Transverse colon (tissue), 4 donors: ENCODE measurements around the gene YTHDF1. TPM values are rescaled to one million over a fixed set of nuclear protein-coding genes. Genes with fewer than 3 reads are reported as not detected.

Experiments used
- DNase-seq: peaks from one replicate; pipeline ENCODE4 v3.0.0-alpha.2; 2019
- H3K27ac ChIP-seq, 4 donors: fragments of 200-600 bp; sonication (generic); 2 replicates each; pipeline ENCODE4 v1.5.1; 2016 to 2018; ENCODE audit warnings: inconsistent platforms in 4 of 4
- H3K27me3 ChIP-seq: fragments of 200-600 bp; sonication (generic); 2 replicates; pipeline ENCODE4 v1.5.1; 2017; ENCODE audit warnings: inconsistent platforms
- H3K36me3 ChIP-seq, 4 donors: fragments of 200-600 bp; sonication (generic); 2 replicates each; pipeline ENCODE4 v1.5.1; 2017 to 2019; ENCODE audit warnings: inconsistent platforms in 4 of 4
- H3K4me1 ChIP-seq, 4 donors: fragments of 200-600 bp; sonication (generic); 2 replicates each; pipeline ENCODE4 v1.5.1; 2017 to 2020; ENCODE audit warnings: inconsistent platforms in 4 of 4
- H3K4me3 ChIP-seq, 4 donors: fragments of 200-600 bp; sonication (generic); 1 replicate in 1 of 4; 2 replicates in 3 of 4; pipeline versions ENCODE4 v1.5.1 to v1.6.1; 2017 to 2019; ENCODE audit warnings: inconsistent platforms in 4 of 4
- H3K9me3 ChIP-seq, 2 donors: fragments of 200-600 bp; sonication (generic); 2 replicates each; pipeline ENCODE4 v1.5.1; 2017 to 2019; ENCODE audit warnings: inconsistent platforms in 2 of 2
- EP300 ChIP-seq: sonication (generic); formaldehyde crosslinking; IDR thresholded peaks from one replicate; pipeline ENCODE4 v1.6.1; 2017; ENCODE audit warnings: antibody characterized with exemption, low read depth
- POLR2A ChIP-seq: fragments of 450-650 bp; IDR thresholded peaks from one replicate; pipeline ENCODE4 v1.6.1; 2016; ENCODE audit warnings: antibody characterized with exemption, mild to moderate bottlenecking, moderate library complexity
- POLR2AphosphoS5 ChIP-seq, 3 donors: sonication (generic); formaldehyde crosslinking; IDR thresholded peaks; one replicate each; pipeline ENCODE4 v1.6.1; 2016; ENCODE audit warnings: antibody characterized with exemption in 3 of 3
- WGBS, 2 donors: methylation state at CpG; one replicate each; pipeline ENCODE4 v1.1.5; 2018; ENCODE audit warnings: low coverage in 1 of 2; 5-methylcytosine and 5-hydroxymethylcytosine counted together
- in situ Hi-C, 4 donors: fragments of 200-750 bp; cut with MboI; loops; one replicate each; pipeline versions ENCODE4 v1.15.0 to v1.15.1; 2017; ENCODE audit warnings: low sequenced_read_pairs in 3 of 4, low pct_ligation_motif_present in 1 of 4, low pct_unique_long_range_greater_than_20kb in 1 of 4
- intact Hi-C: fragments of 100-400 bp; cut with DNase I; formaldehyde crosslinking; loops from one replicate; pipeline ENCODE4 v1.15.1; 2023; ENCODE audit warnings: low total_unique reads
- total RNA-seq, 4 donors: library from RNA; depleted of rRNA; stranded (reverse); fragments of >200 nt; gene quantifications; one replicate each; pipeline ENCODE4 v1.1.0, GENCODE V29; 2016
- TF ChIP-seq, protein P1 (sequence below), 5 experiments: fragments of 200-600 bp in 3 of 5; fragments of 450-650 bp in 2 of 5; sonication (generic) in 3 of 5; IDR thresholded peaks; 1 replicate in 2 of 5; 2 replicates in 3 of 5; pipeline ENCODE4 v1.5.1; 2016 to 2017; ENCODE audit warnings: antibody characterized with exemption in 5 of 5, inconsistent platforms in 3 of 5, mild to moderate bottlenecking in 2 of 5, moderate library complexity in 1 of 5

The YTHDF1 gene
- total RNA-seq, 4 donors from 2014 or later = 29.4 to 35.2 (median 32.9) TPM

DNA sequence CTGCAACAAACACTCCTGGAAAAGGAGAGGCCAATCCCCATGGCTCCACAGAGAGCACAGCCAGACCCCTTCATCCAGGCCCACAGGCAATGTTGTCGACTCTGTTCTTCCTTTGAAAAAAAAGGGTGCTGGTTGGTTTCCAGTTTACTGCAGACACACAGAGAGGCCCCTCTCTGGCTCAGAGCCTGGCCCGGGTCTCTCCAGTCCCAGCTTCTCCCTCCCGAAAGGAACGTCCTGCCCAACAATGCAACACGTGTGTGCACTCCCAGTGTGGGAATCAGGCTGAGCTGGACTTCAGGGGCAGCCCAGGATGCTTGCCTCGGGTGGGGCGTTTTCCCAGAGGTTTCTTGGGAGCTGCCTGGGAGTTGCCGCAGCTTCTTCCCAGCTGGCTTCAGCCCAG lies 42.9 kb upstream of the YTHDF1 start:
- Histone ChIP-seq H3K27me3 (peaks cover 55% of the 10 kb centered on the region), H3K36me3 (no peaks in the 10 kb centered on the region), H3K4me3 (no peak overlapping the region), H3K27ac (no peak overlapping the region), H3K4me1 (peaks cover 0 to 8% (median 6%) of the 10 kb centered on the region in 4 donors), H3K9me3 (no peaks in the 10 kb centered on the region)
- no peak for DNase-seq
- TF ChIP-seq POLR2A = no peak
- TF ChIP-seq EP300 = no peak
- TF ChIP-seq, protein P1, sequence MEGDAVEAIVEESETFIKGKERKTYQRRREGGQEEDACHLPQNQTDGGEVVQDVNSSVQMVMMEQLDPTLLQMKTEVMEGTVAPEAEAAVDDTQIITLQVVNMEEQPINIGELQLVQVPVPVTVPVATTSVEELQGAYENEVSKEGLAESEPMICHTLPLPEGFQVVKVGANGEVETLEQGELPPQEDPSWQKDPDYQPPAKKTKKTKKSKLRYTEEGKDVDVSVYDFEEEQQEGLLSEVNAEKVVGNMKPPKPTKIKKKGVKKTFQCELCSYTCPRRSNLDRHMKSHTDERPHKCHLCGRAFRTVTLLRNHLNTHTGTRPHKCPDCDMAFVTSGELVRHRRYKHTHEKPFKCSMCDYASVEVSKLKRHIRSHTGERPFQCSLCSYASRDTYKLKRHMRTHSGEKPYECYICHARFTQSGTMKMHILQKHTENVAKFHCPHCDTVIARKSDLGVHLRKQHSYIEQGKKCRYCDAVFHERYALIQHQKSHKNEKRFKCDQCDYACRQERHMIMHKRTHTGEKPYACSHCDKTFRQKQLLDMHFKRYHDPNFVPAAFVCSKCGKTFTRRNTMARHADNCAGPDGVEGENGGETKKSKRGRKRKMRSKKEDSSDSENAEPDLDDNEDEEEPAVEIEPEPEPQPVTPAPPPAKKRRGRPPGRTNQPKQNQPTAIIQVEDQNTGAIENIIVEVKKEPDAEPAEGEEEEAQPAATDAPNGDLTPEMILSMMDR (IDR thresholded peaks at IDR 0.05) = no peak
- TF ChIP-seq POLR2AphosphoS5 (IDR thresholded peaks at IDR 0.05) = no peak
- intact Hi-C loops = no loop called here
- in situ Hi-C loops = no loop called here
- WGBS, 2 donors = 25% methylated on average over 8 of the region's 8 CpGs; no CpG with 5 or more reads in 1 of the 2 donors

DNA sequence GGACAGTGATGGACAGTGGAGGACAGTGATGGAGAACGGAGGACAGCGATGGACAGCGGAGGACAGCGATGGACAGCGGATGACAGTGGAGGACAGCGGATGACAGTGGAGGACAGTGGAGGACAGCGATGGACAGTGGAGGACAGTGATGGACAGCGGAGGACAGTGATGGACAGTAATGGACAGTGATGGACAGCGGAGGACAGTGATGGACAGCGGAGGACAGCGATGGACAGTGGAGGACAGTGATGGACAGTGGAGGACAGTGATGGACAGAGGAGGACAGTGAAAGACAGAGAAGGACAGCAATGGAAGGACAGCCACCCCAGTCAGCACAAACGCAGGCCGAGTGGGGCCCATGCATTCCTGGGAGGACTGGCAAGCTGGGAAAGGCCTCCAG lies 41.7 kb upstream of the YTHDF1 start:
- 85 to 88% methylated on average over 6 to 13 of the region's 13 CpGs for WGBS, 2 donors
- Histone ChIP-seq H3K27ac (no peak overlapping the region), H3K4me3 (no peak overlapping the region), H3K4me1 (peaks cover 0 to 16% (median 10%) of the 10 kb centered on the region in 4 donors), H3K9me3 (no peaks in the 10 kb centered on the region), H3K27me3 (peaks cover 60% of the 10 kb centered on the region), H3K36me3 (no peaks in the 10 kb centered on the region)
- TF ChIP-seq, protein P1 (IDR thresholded peaks at IDR 0.05) = no peak
- TF ChIP-seq EP300 (no peak), POLR2A (no peak), POLR2AphosphoS5 (IDR thresholded peaks at IDR 0.05) (no peak)
- in situ Hi-C loops (no loop called here), intact Hi-C loops (no loop called here)
- no peak for DNase-seq

DNA sequence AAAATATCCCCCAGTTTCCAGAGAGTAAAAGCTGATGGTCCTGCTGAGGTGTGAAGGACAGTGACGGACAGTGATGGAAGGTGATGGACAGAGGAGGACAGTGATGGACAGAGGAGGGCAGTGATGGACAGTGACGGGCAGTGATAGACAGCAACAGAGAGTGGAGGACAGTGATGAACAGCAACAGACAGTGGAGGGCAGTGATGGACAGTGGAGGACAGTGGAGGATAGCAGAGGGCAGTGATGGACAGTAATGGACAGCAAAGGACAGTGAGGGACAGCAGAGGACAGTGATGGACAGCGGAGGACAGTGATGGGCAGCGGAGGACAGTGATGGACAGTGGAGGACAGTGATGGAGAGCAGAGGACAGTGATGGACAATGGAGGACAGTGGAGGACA lies 41.0 kb upstream of the YTHDF1 start:
- Histone ChIP-seq H3K27me3 (peaks cover 61% of the 10 kb centered on the region), H3K9me3 (no peaks in the 10 kb centered on the region), H3K36me3 (no peaks in the 10 kb centered on the region), H3K4me1 (peaks cover 0 to 16% (median 10%) of the 10 kb centered on the region in 4 donors), H3K4me3 (no peak overlapping the region), H3K27ac (no peak overlapping the region)
- no peak for DNase-seq
- in situ Hi-C loops (no loop called here), intact Hi-C loops (no loop called here)
- WGBS, 2 donors = 76 to 93% methylated on average over 3 to 4 of the region's 4 CpGs
- TF ChIP-seq POLR2A (no peak), POLR2AphosphoS5 (IDR thresholded peaks at IDR 0.05) (no peak)
- TF ChIP-seq, protein P1 (IDR thresholded peaks at IDR 0.05) = no peak

DNA sequence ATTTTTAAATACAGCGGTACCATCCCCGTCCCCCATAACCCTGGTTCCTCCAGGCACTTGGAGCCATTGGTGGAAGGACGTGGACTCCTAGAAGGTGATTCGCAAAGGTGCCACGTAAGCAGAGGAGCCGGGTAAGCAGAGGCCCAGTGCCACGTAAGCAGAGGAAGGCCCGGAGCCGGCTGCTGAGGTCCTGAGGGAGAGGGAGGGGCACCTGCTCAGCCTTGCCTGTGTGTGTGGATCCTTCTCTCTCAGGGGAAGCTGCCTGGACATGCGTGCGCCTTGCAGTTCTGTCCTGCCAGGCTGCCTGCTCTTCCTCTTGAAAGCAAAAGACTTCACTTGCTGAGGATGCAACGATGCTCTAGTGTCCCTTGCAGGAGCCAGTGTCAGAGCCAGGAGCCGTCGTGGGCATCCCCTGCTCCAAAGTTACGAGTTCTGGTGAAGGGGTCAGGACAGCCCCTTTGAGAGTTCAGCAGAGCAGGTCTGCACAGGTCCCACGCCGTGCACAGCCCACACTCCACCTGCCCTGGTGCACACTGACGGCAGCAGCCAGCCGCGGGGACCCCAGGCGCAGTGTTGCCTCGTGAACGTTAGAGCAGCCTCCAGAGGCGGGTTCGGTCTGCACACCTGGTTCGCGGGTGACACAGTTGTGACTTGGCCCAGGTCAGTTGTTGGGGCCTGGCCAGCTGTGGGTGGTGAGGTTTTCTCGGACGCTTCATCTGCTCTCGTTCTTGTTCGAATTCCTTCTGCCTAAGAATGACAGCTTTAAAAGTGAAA lies 40.2 kb upstream of the YTHDF1 start:
- Histone ChIP-seq H3K4me3 (no peak overlapping the region), H3K27ac (no peak overlapping the region), H3K9me3 (no peaks in the 10 kb centered on the region), H3K36me3 (no peaks in the 10 kb centered on the region), H3K27me3 (peaks cover 61% of the 10 kb centered on the region), H3K4me1 (peaks cover 0 to 16% (median 10%) of the 10 kb centered on the region in 4 donors)
- in situ Hi-C loops = no loop called here
- WGBS, 2 donors = 56 to 60% methylated on average over 9 to 31 of the region's 31 CpGs
- DNase-seq = no peak
- intact Hi-C loops = no loop called here
- TF ChIP-seq POLR2AphosphoS5 (IDR thresholded peaks at IDR 0.05) (no peak), POLR2A (no peak)
- TF ChIP-seq, protein P1 (IDR thresholded peaks at IDR 0.05) = no peak
